COLO829 (cell line): ENCODE results near the gene CHML.

Experiments
- DNase-seq: peaks from one replicate; pipeline ENCODE4 v3.0.0; 2012; ENCODE audit warnings: low spot score

CHML gene

DNA sequence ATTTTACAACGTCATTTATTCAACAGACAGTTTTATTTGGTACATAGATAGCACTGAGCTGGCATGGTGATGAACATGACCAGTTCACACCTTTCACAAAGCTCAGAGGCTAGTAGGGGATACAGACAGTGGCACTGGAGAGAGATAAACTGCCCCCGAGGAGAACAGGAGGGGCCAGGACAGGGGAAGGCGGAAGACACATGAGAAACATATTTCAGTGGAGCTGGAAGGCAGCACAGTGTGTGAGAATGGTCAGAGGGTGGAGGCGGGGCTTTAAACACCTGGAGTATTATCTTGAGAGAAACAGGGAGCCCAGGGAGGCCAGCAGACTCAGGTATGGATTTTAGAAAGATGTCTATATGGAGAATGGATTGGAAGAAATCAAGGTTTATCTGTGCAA is 49.5 kb downstream of the CHML start:
- no peak for DNase-seq
